NCI-H187 (cell line): Measurements from ENCODE around the gene ETS2.

Experiments used
- DNase-seq, 2 experiments: peaks; one replicate each; lab custom pipeline; 2025; lab: John Stamatoyannopoulos, UW

The ETS2 gene

DNA sequence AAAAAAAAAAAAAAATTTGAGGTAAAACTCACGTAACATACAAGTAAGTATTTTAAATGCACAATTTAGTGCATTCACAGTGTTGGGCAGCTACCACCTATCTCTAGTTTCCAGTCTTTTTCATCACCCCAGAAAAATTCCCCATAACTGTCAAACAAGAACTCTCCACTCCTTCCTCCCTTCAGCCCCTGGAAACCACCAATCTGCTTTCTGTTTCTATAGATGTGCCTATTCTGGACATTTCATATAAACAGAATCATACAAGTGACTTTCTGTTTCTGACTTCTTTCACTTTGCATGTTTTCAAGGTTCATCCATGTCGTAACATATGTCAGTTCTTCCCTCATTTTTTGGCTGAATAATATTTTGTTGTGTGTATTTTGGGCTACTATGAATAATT lies 24.9 kb upstream of the ETS2 start:
- no peak for DNase-seq

DNA sequence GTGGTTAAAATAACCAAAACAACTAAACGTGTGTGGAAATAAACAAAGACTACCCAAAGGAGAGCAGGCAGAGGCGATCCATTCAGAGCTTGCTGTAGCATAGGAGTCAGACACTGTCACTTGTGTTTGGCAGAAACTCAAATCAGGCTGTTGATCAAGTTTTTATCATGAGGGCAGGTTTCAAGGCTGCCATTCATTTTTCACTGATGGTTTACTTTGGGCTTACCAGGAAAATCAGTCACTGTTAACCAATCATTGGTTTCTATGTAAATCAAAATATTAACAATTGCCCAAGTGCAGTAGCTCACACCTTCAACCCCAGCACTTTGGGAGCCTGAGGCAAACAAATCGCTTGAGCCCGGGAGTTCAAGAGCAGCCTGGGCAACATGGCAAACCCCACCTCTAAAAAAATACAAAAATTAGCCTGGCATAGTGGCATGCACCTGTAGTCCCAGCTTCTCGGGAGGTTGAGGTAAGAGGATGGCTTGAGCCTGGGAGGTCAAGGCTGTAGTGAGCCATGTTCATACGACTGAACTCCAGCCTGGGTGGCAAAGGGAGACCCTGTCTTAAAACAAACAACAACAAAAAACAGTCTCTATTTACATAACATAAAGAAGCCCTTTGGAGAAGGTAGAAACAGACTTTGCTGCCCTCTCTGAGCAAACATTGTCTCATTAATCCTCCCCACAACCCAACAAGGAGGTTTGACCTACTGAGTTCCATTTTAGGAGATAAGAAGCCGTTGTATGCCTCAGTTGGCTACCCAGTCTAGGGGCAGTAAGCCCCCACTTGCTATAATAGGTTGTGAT lies 21.1 kb upstream of the ETS2 start:
- no peak for DNase-seq

DNA sequence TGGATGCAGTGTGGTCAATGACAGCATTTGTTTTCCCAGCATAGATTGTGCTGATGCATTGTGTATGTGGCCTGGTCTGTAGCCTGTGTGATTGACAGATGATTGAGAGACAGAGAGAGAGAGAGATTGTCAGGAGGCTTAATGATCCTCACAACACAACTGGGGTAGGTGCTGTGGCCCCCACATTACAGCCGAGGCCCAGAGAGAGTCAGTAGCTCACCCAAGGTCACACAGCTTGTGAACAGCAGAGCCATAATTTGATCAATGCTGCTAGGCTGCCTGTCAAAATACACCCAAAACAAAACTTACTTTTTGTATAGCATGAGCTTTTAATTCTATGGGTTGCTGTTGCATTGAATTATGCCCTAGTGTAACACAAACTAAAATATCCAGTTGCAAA lies 20.2 kb upstream of the ETS2 start:
- no peak for DNase-seq

DNA sequence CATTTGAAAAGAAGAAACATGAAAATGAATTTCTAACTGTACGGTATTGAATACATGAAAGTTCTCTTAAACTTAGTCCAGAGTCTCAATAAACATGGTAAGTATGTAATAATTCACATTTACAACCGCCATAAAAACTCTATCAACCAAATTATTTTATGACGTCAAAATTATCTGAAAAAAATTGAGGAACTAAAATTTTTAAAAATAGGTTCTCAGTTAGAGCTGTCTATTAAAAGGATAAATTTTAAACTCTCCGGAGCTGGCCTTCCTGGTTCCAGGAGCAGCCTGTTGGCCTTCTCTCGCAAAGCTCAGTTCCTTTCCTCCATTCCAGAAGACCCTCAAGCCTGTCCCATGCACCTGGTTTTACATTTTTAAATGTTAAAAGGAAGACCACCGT lies 18.7 kb upstream of the ETS2 start:
- DNase-seq = no peak

DNA sequence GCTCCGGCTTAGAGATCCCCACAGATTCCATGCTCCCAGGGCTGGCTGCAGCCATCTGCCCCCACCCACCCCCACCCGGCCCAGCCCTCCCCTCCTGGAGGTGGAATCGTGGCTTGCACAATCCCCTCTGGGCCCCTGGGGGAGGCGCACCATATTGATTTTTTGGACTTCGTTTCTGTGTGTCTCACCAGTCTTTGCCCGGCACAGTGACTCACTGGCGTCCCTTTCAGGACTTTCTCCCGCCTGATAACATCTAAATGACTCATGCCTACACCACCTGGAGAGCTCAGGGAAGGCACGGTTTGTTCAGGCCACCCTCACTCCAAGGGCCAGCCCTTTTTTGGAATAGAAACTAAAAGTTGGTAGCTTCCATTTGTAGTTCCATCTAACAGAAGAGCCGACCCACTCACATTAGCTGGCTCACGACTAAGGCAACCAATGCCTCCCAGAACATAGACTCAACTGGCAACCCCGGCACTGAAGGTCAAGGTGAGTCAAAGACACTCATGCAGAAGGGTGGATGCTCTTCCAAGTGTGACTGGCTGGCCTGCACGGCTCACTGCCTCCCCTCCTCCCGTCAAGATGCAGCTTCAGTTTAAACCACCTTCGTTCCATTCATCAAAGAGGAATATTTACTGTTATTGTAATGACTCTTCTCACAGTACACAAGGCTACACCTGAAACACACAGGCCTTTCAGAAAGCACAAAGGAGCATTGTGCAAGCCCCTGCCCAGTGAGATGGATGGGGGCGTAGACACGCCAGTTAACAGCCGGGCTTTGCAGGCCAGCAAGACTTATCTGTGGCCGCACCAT lies 18.1 kb upstream of the ETS2 start:
- DNase-seq = no peak

- DNase-seq = no peak
Measured at GRCh38 chr21:38788275-38788905, 17.3 kb upstream of the ETS2 start.

DNA sequence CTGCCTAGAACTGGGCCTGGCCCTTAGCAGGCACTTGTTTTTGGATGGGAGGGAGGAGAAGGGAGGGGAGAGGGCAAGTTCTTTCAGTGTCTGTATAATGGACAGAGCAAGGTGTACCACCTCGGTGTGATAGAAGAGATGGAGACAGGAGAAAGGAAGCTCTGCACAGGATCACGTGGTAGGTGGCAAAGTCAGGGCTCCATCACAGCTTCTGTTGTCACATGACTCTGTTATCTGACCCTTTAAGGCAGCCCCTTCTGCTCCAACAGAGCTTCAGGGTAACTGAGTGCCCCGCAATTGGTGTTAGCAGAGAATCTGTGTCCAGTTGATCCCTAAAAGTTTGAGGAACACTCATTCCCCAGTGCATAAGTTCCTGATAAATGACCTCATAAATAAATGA lies 16.5 kb upstream of the ETS2 start:
- DNase-seq = no peak

DNA sequence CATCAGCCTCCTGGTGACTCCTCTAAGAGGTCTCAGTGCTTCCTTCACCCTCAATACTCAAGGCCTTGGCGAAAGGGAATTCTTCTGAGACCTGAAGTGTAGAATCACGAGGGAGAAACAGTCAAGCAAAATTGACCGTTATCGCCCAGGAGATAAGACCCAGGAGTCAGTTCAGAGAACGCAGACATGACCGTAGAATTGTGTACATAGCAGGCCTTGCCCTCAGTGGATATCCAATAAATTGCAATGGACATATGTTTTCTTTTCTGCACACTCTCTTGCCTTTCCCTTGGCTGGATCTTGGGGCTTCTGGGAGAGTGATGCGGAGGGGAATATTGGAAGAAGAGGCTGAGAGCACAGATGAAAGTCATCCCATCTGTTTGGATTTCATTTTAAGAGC lies 15.7 kb upstream of the ETS2 start:
- no peak for DNase-seq

- DNase-seq = no peak
Measured at GRCh38 chr21:38790961-38791360, 14.8 kb upstream of the ETS2 start.

DNA sequence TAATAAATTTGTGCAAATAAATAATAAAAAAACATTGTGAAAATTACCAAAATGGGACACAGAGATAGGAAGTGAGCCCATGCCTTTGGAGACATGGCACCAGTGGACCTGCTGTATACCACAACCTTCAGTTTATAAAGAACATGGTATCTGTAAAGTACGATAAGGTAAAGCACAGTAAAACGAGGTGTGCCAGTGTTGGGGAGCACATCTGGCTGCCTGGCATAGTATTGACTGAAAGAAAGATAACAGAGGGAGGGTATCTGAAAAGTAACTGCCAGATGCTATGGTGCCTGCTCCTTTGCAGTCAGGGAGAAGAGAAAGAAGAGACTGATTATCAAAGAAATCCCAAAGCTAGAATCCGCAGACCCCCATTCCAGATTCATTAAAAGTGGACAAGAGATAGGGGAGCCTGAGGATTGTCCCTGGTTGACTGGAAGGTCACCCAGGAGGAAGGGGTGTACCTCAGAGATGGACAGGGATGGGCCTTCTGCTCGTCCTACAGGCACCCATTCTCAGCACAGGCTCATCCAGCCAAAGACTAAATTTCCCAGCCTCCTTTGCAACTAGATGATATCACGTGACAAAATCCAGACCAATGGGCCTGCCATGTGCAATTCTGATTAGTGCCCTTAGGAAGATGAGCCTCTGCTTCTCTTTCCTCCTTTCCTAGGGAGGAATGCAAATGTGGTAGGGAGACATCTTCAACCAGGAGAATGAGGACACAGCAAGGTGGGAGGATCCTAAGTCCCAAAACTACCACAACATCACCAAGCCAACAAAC lies 12.9 kb upstream of the ETS2 start:
- DNase-seq = no peak

GRCh38 chr21:38793926-38794713 lies 11.6 kb upstream of the ETS2 start:
- DNase-seq = no peak

DNA sequence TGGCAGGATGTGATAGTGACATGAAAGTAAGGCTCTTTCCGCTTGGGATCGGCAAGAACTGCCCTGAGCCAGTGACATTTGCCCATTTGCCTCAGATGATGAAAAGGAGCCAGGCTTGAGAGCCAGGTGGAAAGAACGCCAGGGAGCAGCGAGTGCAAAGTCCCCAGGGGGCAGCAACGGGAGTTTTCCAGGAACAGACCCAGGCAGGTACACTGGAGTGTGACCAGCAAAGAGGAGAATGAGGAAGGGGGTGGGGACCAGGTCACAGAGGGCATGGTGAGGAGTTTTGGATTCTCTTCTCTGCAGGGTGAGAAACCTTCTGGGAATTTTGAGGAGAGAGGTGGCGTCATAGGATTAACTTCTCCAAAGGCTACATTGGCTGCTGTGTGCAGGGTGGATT lies 10.8 kb upstream of the ETS2 start:
- DNase-seq = no peak

DNA sequence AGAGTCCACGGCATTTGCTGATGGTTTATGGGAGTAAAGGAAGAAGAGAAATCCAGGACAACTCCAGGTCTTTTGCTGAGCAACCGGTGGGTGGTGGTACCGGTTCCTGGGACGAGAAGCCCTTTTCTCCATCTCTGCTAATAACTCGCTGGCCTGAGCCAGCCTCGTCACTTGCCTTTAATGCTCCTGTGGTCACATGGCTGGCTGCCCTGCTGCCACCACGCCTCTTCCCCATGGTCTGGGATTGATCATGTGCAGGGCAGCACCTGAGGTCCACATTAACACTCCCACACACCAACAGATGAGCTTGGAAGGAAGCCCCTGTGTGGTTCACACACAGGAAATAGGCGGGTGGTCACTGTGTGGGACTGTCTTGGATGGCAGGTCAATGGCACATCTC lies 10.3 kb upstream of the ETS2 start:
- DNase-seq = no peak

- no peak for DNase-seq
Measured at GRCh38 chr21:38796424-38796823, 9.3 kb upstream of the ETS2 start.

- DNase-seq = no peak
Measured at GRCh38 chr21:38797470-38797869, 8.3 kb upstream of the ETS2 start.

- no peak for DNase-seq
Measured at GRCh38 chr21:38798081-38798480, 7.6 kb upstream of the ETS2 start.

DNA sequence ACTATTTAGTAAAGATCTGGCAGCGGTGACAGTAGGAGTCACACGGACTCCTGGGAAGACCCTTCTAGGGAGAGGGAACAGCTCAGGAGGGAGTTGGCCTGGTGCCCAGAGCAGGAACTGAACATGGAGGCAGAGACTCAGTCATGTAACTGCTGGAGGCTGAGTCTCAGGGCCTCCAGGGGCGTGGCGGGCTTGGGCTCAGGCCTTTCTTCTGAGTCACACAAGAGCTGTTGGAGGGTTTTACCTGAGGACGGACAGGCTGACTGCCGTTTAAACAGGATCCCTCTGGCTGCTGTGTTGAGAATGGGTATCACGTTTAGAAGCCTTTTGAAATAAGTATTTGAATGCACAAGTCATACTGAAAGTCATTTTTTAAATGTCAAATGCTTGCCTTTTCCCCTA lies 7.2 kb upstream of the ETS2 start:
- DNase-seq = no peak

GRCh38 chr21:38800046-38800758 lies 5.5 kb upstream of the ETS2 start:
- no peak for DNase-seq

- DNase-seq = no peak
Measured at GRCh38 chr21:38800924-38801744, 4.6 kb upstream of the ETS2 start.
